Mesenchymal stem cell (in vitro differentiated cells and primary cell): ENCODE results near the gene NCCRP1.
A peak's percentile ranks its signal among the peaks of the same experiment; 100 is the strongest.

Experiments used
- DNase-seq: peaks from one replicate; pipeline ENCODE4 v3.0.0-alpha.2; 2013
- H2AFZ ChIP-seq: one replicate; pipeline ENCODE4 v1.6.1; 2013; ENCODE audit warnings: low read depth, mild to moderate bottlenecking, control low read depth, inconsistent platforms, low read length, moderate library complexity
- H2AK5ac ChIP-seq: 2 replicates; pipeline ENCODE4 v1.6.1; 2013; ENCODE audit warnings: low read length, moderate library complexity, mild to moderate bottlenecking, inconsistent platforms; ENCODE audit not compliant: severe bottlenecking
- H2BK120ac ChIP-seq: one replicate; pipeline ENCODE4 v1.6.1; 2013; ENCODE audit warnings: low read depth, mild to moderate bottlenecking, inconsistent platforms, low read length, moderate library complexity
- H2BK12ac ChIP-seq, 2 experiments: one replicate each; pipeline ENCODE4 v1.6.1; 2013; ENCODE audit warnings: inconsistent platforms in 2 of 2, low read length in 2 of 2, mild to moderate bottlenecking in 2 of 2, moderate library complexity in 2 of 2, control low read depth in 1 of 2
- H2BK15ac ChIP-seq: one replicate; pipeline ENCODE4 v1.6.1; 2013; ENCODE audit warnings: mild to moderate bottlenecking, low read depth, inconsistent platforms; ENCODE audit not compliant: poor library complexity, severe bottlenecking
- H2BK5ac ChIP-seq: 2 replicates; pipeline ENCODE4 v1.6.1; 2013; ENCODE audit warnings: low read depth, mild to moderate bottlenecking, low read length, control low read depth, inconsistent platforms; ENCODE audit not compliant: poor library complexity, severe bottlenecking
- H3K14ac ChIP-seq, 2 experiments: one replicate each; pipeline ENCODE4 v1.6.1; 2013; ENCODE audit warnings: inconsistent platforms in 2 of 2, low read length in 2 of 2, control low read depth in 1 of 2, mild to moderate bottlenecking in 1 of 2, moderate library complexity in 1 of 2
- H3K18ac ChIP-seq, 2 experiments: one replicate each; pipeline ENCODE4 v1.6.1; 2013; ENCODE audit warnings: inconsistent platforms in 2 of 2, low read length in 2 of 2, control low read depth in 1 of 2, low read depth in 1 of 2, mild to moderate bottlenecking in 1 of 2
- H3K23ac ChIP-seq, 2 experiments: one replicate each; pipeline ENCODE4 v1.6.1; 2013; ENCODE audit warnings: inconsistent platforms in 2 of 2, low read length in 2 of 2, mild to moderate bottlenecking in 2 of 2, moderate library complexity in 2 of 2, control low read depth in 1 of 2
- H3K27ac ChIP-seq: 2 replicates; pipeline ENCODE4 v1.5.1; 2013; ENCODE audit warnings: mild to moderate bottlenecking, moderate library complexity, low read length, control low read depth, inconsistent platforms; ENCODE audit not compliant: poor library complexity, severe bottlenecking
- H3K27me3 ChIP-seq, 2 experiments: 2 replicates each; pipeline versions ENCODE4 v1.6.1 to v1.7.0; 2013; ENCODE audit warnings: low read length in 2 of 2, mild to moderate bottlenecking in 2 of 2, moderate library complexity in 2 of 2, control low read depth in 1 of 2, inconsistent platforms in 1 of 2; ENCODE audit not compliant: control insufficient read depth in 1 of 2, insufficient read depth in 1 of 2
- H3K36me3 ChIP-seq, 2 experiments: 2 replicates each; pipeline versions ENCODE4 v1.6.1 to v1.7.0; 2013; ENCODE audit warnings: low read length in 2 of 2, control low read depth in 1 of 2, inconsistent platforms in 1 of 2, low read depth in 1 of 2, mild to moderate bottlenecking in 1 of 2; ENCODE audit not compliant: insufficient read depth in 2 of 2, control insufficient read depth in 1 of 2
- H3K4ac ChIP-seq, 2 experiments: one replicate each; pipeline ENCODE4 v1.6.1; 2013; ENCODE audit warnings: inconsistent platforms in 2 of 2, low read length in 2 of 2, mild to moderate bottlenecking in 2 of 2, moderate library complexity in 2 of 2, control low read depth in 1 of 2, low read depth in 1 of 2
- H3K4me1 ChIP-seq: 2 replicates; pipeline ENCODE4 v1.6.1; 2013; ENCODE audit warnings: low read depth, low read length, control low read depth; ENCODE audit not compliant: control insufficient read depth, insufficient read depth
- H3K4me2 ChIP-seq: 2 replicates; pipeline ENCODE4 v1.6.1; 2013; ENCODE audit warnings: low read length, mild to moderate bottlenecking, inconsistent platforms; ENCODE audit not compliant: poor library complexity, severe bottlenecking
- H3K4me3 ChIP-seq, 2 experiments: 2 replicates each; pipeline versions ENCODE4 v1.5.1 to v1.7.0; 2013; ENCODE audit warnings: low read length in 2 of 2, mild to moderate bottlenecking in 2 of 2, control low read depth in 1 of 2, low read depth in 1 of 2; ENCODE audit not compliant: insufficient read depth in 1 of 2
- H3K79me1 ChIP-seq: replicated peaks from 2 replicates; pipeline ENCODE4 v1.6.1; 2013; ENCODE audit warnings: mild to moderate bottlenecking, control low read depth, low read length, inconsistent platforms; ENCODE audit not compliant: poor library complexity, severe bottlenecking
- H3K9ac ChIP-seq: 2 replicates; pipeline ENCODE4 v1.7.0; 2013; ENCODE audit warnings: mild to moderate bottlenecking, low read length, moderate library complexity
- H3K9me3 ChIP-seq: 2 replicates; pipeline ENCODE4 v1.7.0; 2013; ENCODE audit warnings: mild to moderate bottlenecking, low read length; ENCODE audit not compliant: control insufficient read depth
- H4K8ac ChIP-seq: one replicate; pipeline ENCODE4 v1.6.1; 2013; ENCODE audit warnings: inconsistent platforms, mild to moderate bottlenecking, low read length, moderate library complexity
- H4K91ac ChIP-seq: one replicate; pipeline ENCODE4 v1.6.1; 2013; ENCODE audit warnings: mild to moderate bottlenecking, low read length, inconsistent platforms
- WGBS: methylation state at CpG from one replicate; pipeline ENCODE4 v1.1.7; 2013; ENCODE audit warnings: mixed read lengths; 5-methylcytosine and 5-hydroxymethylcytosine counted together

Gene NCCRP1

GRCh38 chr19:39178296-39179006, 18.3 kb upstream of the NCCRP1 start:
- Histone ChIP-seq H3K14ac (no peak overlapping the region), H3K4ac (no peak overlapping the region), H3K23ac (no peak overlapping the region), H3K9ac (no peak overlapping the region), H2BK120ac (no peak overlapping the region), H3K9me3 (no peaks in the 10 kb centered on the region), H2BK15ac (no peak overlapping the region), H3K27ac (no peak overlapping the region), H4K8ac (no peak overlapping the region), H3K18ac (no peak overlapping the region), H2BK12ac (no peak overlapping the region), H3K4me1 (peaks cover 3% of the 10 kb centered on the region), H2AFZ (no peak overlapping the region), H3K27me3 (no peaks in the 10 kb centered on the region), H3K36me3 (peaks cover 48 to 83% of the 10 kb centered on the region in 2 experiments), H2BK5ac (no peak overlapping the region), H4K91ac (no peak overlapping the region), H3K79me1 (peaks cover 18% of the 10 kb centered on the region), H3K4me3 (no peak overlapping the region), H3K4me2 (no peak overlapping the region), H2AK5ac (no peak overlapping the region)
- over 99% methylated on average over 29 of the region's 30 CpGs for WGBS
- DNase-seq, result no peak

DNA sequence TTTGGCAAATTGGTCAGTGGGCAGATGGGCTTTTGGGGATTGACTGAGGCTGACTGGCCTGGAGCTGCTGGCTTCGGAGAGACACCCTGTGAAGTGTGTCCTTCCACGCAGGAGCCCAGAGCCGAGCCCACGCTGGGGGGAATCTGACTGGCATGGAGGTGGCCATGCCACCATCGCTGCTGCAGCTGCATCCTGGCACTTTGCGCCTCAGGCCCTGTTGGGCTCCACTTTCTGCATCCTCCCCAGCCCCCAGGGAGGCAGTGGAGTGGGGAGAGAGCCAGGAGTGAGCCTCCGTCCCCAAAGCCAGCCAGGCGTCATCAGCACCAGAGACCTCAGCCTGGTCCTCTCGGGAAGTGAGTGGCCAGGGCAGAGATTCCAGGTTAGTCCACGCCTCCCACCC, 17.0 kb upstream of the NCCRP1 start:
- Histone ChIP-seq H4K8ac (no peak overlapping the region), H2BK12ac (no peak overlapping the region), H2AFZ (no peak overlapping the region), H3K14ac (no peak overlapping the region), H3K4me3 (no peak overlapping the region), H2BK15ac (no peak overlapping the region), H2BK5ac (no peak overlapping the region), H4K91ac (no peak overlapping the region), H3K9me3 (no peaks in the 10 kb centered on the region), H3K27me3 (no peaks in the 10 kb centered on the region), H3K18ac (no peak overlapping the region), H3K79me1 (peaks cover 12% of the 10 kb centered on the region), H3K27ac (no peak overlapping the region), H3K23ac (no peak overlapping the region), H2AK5ac (no peak overlapping the region), H2BK120ac (no peak overlapping the region), H3K36me3 (peaks cover 42 to 70% of the 10 kb centered on the region in 2 experiments), H3K4me1 (peaks cover 3% of the 10 kb centered on the region), H3K4me2 (no peak overlapping the region), H3K4ac (no peak overlapping the region), H3K9ac (no peak overlapping the region)
- no peak for DNase-seq
- 99% methylated on average over 10 of the region's 10 CpGs for WGBS

- Histone ChIP-seq H2BK120ac (no peak overlapping the region), H3K14ac (no peak overlapping the region), H4K91ac (no peak overlapping the region), H3K4me3 (no peak overlapping the region), H3K27me3 (no peaks in the 10 kb centered on the region), H3K4ac (no peak overlapping the region), H2BK12ac (no peak overlapping the region), H2AFZ (no peak overlapping the region), H3K9me3 (no peaks in the 10 kb centered on the region), H3K4me2 (no peak overlapping the region), H3K79me1 (peaks cover 10% of the 10 kb centered on the region), H4K8ac (no peak overlapping the region), H3K4me1 (peaks cover 3% of the 10 kb centered on the region), H2BK15ac (no peak overlapping the region), H3K27ac (no peak overlapping the region), H3K9ac (no peak overlapping the region), H2BK5ac (no peak overlapping the region), H3K36me3 (peaks cover 39 to 60% of the 10 kb centered on the region in 2 experiments), H3K18ac (no peak overlapping the region), H2AK5ac (no peak overlapping the region), H3K23ac (no peak overlapping the region)
- WGBS, result 95% methylated on average over 9 of the region's 9 CpGs
- DNase-seq, result no peak
These were observed 16.0 kb upstream of the NCCRP1 start for GRCh38 chr19:39180749-39181148.

GRCh38 chr19:39181500-39182173, 15.1 kb upstream of the NCCRP1 start:
- 93% methylated on average over 21 of the region's 21 CpGs for WGBS

More at GRCh38 chr19:39181500-39182173, 15.1 kb upstream of the NCCRP1 start:
- peaks cover 5% of the 10 kb centered on the region for H3K79me1 ChIP-seq
- no peak overlapping the region for H2AFZ ChIP-seq
- H3K23ac ChIP-seq, result no peak overlapping the region
- no peak overlapping the region for H3K18ac ChIP-seq
- H4K91ac ChIP-seq, result no peak overlapping the region
- no peak overlapping the region for H3K14ac ChIP-seq
- H2AK5ac ChIP-seq, result no peak overlapping the region
- H3K4ac ChIP-seq, result no peak overlapping the region
- peaks cover 3% of the 10 kb centered on the region for H3K4me1 ChIP-seq
- H4K8ac ChIP-seq, result no peak overlapping the region
- no peak overlapping the region for H2BK120ac ChIP-seq
- peak overlapping the region; percentile 36 for H3K9ac ChIP-seq
- no peaks in the 10 kb centered on the region for H3K9me3 ChIP-seq
- H3K4me3 ChIP-seq, result peak overlapping the region in 1 of 2 experiments; percentile 14
- H3K27me3 ChIP-seq, result no peaks in the 10 kb centered on the region
- H3K27ac ChIP-seq, result no peak overlapping the region
- H2BK5ac ChIP-seq, result no peak overlapping the region
- H2BK12ac ChIP-seq, result no peak overlapping the region
- no peak overlapping the region for H2BK15ac ChIP-seq
- DNase-seq, result no peak
- peaks cover 34 to 51% of the 10 kb centered on the region in 2 experiments for H3K36me3 ChIP-seq
- H3K4me2 ChIP-seq, result no peak overlapping the region
